HG03196 (cell line): Measurements from ENCODE around the gene GSTK1.

Experiments used
- ATAC-seq: cut with Tn5 transposase; IDR thresholded peaks from one replicate; pipeline ENCODE4 v1.9.1; 2021; ENCODE audit not compliant: unreplicated experiment

GSTK1 gene

GRCh38 chr7:143295870-143296269, 32.6 kb downstream of the GSTK1 start:
- ATAC-seq, result no peak

GRCh38 chr7:143296686-143297085, 33.4 kb downstream of the GSTK1 start:
- ATAC-seq, result no peak

- ATAC-seq, result no peak
These were observed 36.1 kb downstream of the GSTK1 start for GRCh38 chr7:143299346-143299745.

- ATAC-seq, result no peak
These were observed 36.6 kb downstream of the GSTK1 start for GRCh38 chr7:143299840-143300239.

GRCh38 chr7:143300959-143301935, 38.0 kb downstream of the GSTK1 start:
- ATAC-seq, result no peak

- no peak for ATAC-seq
These were observed 40.5 kb downstream of the GSTK1 start for GRCh38 chr7:143303733-143304132.

- no peak for ATAC-seq
These were observed 41.7 kb downstream of the GSTK1 start for GRCh38 chr7:143304938-143305337.

- no peak for ATAC-seq
These were observed 42.3 kb downstream of the GSTK1 start for GRCh38 chr7:143305423-143306070.

GRCh38 chr7:143308632-143309031, 45.4 kb downstream of the GSTK1 start:
- ATAC-seq, result no peak

GRCh38 chr7:143314127-143314526, 50.9 kb downstream of the GSTK1 start:
- ATAC-seq, result no peak

GRCh38 chr7:143315776-143316175, 52.5 kb downstream of the GSTK1 start, which contains the start of gene CLCN1:
Gene CLCN1 (plus strand): TSS chr7:143316111. CDS start chr7:143316213, 102 bp downstream.
- ATAC-seq, result no peak

GRCh38 chr7:143316492-143316891, 53.3 kb downstream of the GSTK1 start:
- ATAC-seq, result no peak

- ATAC-seq, result no peak
These were observed 55.4 kb downstream of the GSTK1 start for GRCh38 chr7:143318661-143319060.
